HG02938 (cell line): ENCODE results near the gene CATSPER4.

Source experiments
- ATAC-seq: cut with Tn5 transposase; IDR thresholded peaks from one replicate; pipeline ENCODE4 v1.9.1; 2021; ENCODE audit warnings: mild to moderate bottlenecking, moderate library complexity; ENCODE audit not compliant: unreplicated experiment

Gene CATSPER4

GRCh38 chr1:26164036-26164860 lies 26.2 kb upstream of the CATSPER4 start:
- no peak for ATAC-seq

- ATAC-seq = no peak
Measured at GRCh38 chr1:26164861-26165842, 25.2 kb upstream of the CATSPER4 start.

DNA sequence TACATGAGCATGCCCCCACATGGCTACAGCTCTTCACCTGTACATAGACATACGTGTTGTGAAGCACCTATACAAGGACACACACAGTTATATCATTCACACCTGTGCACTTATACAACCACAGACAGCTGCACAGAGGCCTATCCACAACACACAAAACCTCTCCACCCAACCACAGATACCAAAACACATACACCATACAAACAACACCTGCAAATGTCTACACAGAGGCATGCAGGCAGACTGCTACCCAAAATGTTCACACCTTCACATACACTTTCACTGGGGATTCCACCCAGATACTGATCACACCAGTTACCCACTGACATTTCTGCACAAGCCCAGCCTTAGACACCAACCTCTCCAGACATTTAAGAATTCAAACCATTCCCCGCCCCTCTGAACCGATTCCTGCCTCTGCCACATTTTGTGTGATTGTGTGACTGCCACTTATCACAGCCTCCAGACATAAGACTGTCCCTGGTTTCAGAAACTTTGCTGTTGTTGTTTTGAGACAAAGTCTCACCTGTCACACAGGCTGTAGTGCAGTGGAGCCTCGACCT lies 23.6 kb upstream of the CATSPER4 start:
- no peak for ATAC-seq

GRCh38 chr1:26168410-26169197 lies 21.8 kb upstream of the CATSPER4 start, which contains the start of gene C1orf232:
C1orf232 (minus strand) TSS chr1:26168963; CDS start chr1:26168499, 464 bp downstream.
- ATAC-seq = no peak

- no peak for ATAC-seq
Measured at GRCh38 chr1:26169198-26169554, 21.2 kb upstream of the CATSPER4 start.

DNA sequence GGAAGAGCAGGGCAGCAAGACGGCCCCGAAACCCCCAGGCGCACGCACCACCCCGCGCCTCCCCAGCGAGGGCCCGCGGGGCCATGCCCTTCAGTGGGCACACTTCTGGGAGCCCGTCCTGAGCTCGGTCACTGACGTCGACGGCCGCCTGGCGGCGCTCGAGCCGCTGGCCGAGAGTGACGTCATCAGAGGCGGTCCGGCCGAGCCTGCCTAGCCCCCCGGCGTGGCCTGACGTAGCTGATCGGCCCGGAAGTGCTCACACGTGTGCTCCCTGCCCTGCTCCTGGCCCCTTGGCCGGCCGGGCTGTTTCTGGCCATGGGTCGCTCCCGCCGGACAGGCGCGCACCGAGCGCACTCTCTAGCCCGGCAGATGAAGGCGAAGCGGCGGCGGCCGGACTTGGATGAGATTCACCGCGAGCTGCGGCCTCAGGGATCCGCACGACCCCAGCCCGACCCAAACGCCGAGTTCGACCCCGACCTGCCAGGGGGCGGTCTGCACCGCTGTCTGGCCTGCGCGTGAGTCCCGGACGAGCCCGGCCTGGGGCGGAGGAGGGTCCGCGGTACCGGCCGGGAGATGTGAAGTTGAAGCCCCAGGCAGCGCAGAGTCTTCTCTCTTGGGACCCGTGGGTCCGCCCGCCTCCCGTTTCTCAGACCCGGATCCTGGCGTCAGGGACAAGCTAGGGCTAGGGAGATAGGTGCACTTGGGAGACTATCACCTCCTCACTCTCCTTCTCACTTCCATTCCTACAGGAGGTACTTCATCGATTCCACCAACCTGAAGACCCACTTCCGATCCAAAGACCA lies 20.5 kb upstream of the CATSPER4 start, which contains the start of gene ZNF593:
Gene ZNF593, plus strand, starts transcription at position 240 of the 803 bp plus-strand sequence. Its CDS starts 76 bp downstream, at position 316.
- ATAC-seq = peak; percentile 77

- no peak for ATAC-seq
Measured at GRCh38 chr1:26170472-26170821, 20.0 kb upstream of the CATSPER4 start.

DNA sequence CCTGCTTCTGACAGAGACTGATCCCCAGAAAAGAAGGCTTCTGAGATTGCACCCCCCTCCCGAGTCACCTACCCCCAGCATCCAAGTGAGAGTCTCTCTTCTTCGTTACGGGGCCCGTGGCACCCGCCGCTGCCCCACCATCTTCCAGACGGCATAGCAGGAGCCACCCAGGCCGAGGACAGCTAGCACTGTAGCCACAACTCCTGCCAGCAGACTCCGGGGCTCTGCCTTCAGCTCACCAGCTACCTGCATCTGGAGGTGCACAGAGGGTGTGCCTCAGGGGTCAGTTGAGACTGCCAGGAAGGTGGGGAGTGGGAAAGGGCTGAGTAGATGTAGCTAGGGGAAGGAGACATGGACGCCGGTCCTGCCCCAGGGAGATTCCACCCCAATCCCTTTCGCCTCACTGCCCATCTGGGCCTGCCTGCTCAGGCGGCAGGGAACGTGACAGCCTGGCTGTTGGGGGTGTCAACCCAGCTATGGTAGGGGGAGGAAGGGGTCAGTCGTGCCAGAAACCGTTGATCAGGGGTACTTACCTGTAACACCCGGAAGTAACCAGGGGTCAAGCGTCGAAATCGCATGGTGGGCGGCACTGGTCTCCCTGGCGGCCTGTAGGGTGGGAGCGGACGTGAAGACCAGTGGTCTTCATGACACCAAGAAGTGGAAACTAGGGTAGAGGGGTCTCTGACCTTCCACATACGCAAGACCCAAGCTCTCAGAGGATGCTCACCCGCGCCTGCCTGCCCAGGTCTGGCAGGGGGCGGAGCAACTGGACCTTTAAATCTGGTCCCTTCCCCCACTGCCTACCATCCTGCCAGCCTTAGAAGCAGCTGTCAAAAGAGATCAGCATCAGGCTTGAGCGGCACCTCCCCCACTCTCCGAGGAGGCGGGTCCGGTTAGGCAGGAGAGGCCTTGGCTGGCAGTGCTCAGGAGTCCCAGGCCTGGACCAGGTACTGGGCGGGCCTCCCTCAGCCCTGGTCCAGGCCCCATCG lies 19.0 kb upstream of the CATSPER4 start, which contains the start of gene ZNF593OS:
Gene ZNF593OS, minus strand, starts transcription at position 749 of the 989 bp plus-strand sequence. Its CDS starts 171 bp downstream, at position 578.
- no peak for ATAC-seq

DNA sequence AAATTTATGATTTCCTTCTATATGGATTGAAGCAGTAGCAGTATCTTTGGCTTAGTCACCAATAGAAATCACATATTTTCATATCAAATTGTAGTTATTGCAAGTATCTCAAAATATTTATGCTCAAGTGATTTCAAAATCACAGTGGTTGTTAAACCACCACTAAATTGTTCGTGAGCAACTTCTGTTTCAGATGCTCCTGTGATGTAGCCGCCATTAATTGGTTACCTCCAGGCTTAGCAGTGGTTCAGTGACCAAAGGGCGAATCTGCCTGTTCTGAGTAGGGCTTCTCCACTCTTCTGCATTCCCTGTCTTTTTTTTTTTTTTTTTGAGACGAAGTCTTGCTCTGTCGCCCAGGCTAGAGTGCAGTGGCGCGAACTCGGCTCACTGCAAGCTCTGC lies 15.1 kb upstream of the CATSPER4 start:
- ATAC-seq = no peak

DNA sequence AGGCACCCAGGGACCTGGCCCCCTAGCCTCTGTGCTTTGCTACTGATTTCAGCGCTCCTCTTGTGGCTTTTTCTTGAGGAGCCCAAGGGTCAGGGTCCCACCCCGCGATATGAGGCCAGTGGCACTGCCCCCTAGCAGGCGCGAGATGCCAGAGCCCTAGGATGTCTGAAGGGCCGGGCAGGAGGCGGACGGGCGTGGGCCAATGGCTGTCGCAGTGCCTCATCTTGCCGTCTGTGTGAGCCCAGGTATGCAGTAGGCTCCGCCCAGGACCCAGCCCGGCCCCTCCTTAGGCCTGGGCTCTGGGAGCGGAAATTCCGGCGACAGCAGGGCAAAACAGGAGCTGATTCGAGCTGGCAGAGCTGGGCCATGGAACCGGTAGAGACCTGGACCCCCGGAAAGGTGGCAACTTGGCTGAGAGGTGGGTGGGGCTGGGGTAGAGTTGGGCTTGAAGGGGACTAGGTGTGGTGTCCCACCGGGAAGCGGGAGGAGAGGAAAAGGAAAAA lies 13.2 kb upstream of the CATSPER4 start, which contains the start of gene CNKSR1:
Gene CNKSR1, plus strand, starts transcription at position 310 of the 503 bp plus-strand sequence. Its CDS starts 57 bp downstream, at position 367.
- no peak for ATAC-seq

GRCh38 chr1:26180010-26180506 lies 10.3 kb upstream of the CATSPER4 start:
- no peak for ATAC-seq

GRCh38 chr1:26181586-26182382 lies 8.6 kb upstream of the CATSPER4 start:
- no peak for ATAC-seq

DNA sequence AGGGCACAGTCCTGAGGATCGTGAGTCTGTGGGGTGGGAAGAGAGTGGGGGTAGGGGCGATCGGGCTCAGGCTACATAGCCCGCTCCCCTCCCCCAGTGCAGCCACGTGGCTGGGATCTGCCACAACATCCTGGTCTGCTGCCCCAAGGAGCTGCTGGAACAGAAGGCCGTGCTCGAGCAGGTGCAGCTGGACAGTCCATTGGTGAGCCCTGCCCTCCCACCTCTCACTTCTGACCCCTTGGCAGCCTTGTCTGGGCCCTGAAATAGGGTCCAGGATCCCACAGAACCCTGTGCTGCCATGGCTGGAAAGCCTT lies 8.1 kb upstream of the CATSPER4 start:
- ATAC-seq = no peak

GRCh38 chr1:26184086-26184485 lies 6.3 kb upstream of the CATSPER4 start:
- ATAC-seq = no peak

GRCh38 chr1:26184883-26185282 lies 5.5 kb upstream of the CATSPER4 start:
- no peak for ATAC-seq

DNA sequence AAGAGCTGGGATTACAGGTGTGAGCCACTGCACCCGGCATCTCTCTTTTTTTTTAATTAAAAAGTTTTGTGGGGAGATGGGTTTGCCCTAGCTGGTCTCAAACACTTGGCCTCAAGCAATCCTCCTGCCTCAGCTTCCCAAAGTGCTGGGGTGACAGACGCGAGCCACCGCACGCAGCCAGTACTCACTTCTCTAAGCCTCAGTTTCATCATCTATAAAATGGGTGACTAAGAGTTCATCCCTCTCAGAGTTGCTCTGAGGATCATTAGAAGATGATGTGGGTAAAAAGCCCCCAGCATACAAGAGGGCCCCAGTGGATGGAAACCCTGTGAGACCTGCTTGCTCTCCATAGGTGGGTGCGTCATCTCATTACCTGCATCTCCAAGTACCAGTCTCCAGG lies 2.5 kb upstream of the CATSPER4 start:
- no peak for ATAC-seq

GRCh38 chr1:26188477-26188876 lies 1.9 kb upstream of the CATSPER4 start:
- no peak for ATAC-seq
